Measurements from ENCODE around the gene IL1RL2. TPM values are rescaled to one million over a fixed set of nuclear protein-coding genes. Genes with fewer than 3 reads are reported as not detected.

The IL1RL2 gene
- total RNA-seq, 4 donors from 2014 or later, result 0.17 to 0.44 TPM; not detected in 2

GRCh38 chr2:102283996-102284395, 97.2 kb downstream of the IL1RL2 start:
- TF ChIP-seq, protein P1, sequence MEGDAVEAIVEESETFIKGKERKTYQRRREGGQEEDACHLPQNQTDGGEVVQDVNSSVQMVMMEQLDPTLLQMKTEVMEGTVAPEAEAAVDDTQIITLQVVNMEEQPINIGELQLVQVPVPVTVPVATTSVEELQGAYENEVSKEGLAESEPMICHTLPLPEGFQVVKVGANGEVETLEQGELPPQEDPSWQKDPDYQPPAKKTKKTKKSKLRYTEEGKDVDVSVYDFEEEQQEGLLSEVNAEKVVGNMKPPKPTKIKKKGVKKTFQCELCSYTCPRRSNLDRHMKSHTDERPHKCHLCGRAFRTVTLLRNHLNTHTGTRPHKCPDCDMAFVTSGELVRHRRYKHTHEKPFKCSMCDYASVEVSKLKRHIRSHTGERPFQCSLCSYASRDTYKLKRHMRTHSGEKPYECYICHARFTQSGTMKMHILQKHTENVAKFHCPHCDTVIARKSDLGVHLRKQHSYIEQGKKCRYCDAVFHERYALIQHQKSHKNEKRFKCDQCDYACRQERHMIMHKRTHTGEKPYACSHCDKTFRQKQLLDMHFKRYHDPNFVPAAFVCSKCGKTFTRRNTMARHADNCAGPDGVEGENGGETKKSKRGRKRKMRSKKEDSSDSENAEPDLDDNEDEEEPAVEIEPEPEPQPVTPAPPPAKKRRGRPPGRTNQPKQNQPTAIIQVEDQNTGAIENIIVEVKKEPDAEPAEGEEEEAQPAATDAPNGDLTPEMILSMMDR (IDR thresholded peaks at IDR 0.05; ENCODE audit: low read depth), result no peak

GRCh38 chr2:102284611-102285010, 97.8 kb downstream of the IL1RL2 start:
- TF ChIP-seq, protein P1 (IDR thresholded peaks at IDR 0.05; ENCODE audit: low read depth), result no peak

DNA sequence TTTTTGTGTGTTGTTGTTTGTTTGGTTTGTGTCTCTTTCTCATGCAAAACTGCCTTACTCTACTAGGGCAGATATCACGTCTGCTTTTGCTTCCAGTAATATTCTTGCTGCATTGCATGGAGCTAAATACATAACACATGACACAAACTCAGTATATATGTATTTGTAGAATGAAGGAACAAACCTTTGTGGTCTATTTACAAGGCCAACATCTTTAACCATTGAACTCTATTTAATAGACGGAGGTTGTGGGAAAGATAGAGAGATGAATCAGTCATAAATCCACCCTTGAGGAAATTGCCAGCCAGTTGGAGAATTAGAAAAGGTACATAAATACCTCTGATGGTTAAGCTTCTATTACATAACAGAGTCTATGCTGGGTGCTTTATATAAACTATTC, 98.5 kb downstream of the IL1RL2 start:
- TF ChIP-seq, protein P1 (IDR thresholded peaks at IDR 0.05; ENCODE audit: low read depth), result no peak

DNA sequence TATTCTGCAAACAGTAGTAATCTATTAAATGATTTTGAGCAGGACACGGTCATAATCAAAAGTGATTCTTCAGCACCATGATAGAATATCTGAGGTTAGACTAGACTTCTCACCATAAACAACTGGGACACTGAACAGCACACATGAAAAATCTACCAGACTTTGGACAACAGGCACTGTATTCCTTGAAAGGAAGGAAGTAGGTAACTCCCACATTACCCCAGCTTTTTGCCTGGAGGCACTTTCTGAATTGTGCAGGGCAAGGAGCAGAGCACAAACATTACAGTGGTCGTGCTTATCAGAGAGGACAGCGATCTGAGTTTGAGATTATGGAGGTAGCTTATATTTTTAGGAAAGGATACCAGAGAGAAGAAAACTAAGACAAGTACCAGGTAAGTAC, 99.2 kb downstream of the IL1RL2 start:
- TF ChIP-seq, protein P1 (IDR thresholded peaks at IDR 0.05; ENCODE audit: low read depth), result no peak

DNA sequence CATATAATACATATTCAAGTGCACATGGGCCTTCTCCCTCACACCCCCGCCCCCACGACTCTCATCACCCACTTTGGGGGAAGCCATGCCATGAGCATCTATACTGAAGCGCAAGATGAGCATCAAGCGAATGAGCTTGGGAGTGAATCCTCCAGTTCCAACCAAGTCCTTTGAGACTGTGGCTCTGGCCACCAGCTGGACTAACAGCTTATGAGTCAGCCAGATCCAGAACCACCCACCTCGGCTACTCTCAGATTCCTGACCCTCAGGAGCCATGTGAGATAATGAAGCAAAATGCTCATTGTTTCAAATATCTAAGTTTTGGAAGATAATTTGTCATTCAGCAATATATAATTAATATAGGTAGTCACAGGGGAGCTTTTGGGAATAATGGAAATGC, 102.3 kb downstream of the IL1RL2 start:
- TF ChIP-seq, protein P1 (IDR thresholded peaks at IDR 0.05; ENCODE audit: low read depth), result no peak

Other genes with a start within 250 kb of the IL1RL2 start
- 10 to 100 TPM in 2 of 4 donors, 1 to 10 TPM in 2; 8.3 to 27.1 (median 17.2) TPM for gene IL1R2, start 195.1 kb upstream of the IL1RL2 start, total RNA-seq
- gene IL1R1, start 44.3 kb upstream of the IL1RL2 start, total RNA-seq, result 100 to 1,000 TPM; 159 to 381 (median 193) TPM
- gene IL1RL1, start 124.5 kb downstream of the IL1RL2 start, total RNA-seq, result 10 to 100 TPM; 15.8 to 25.1 (median 17.2) TPM
- gene IL18R1, start 168.8 kb downstream of the IL1RL2 start, total RNA-seq, result 10 to 100 TPM; 12.6 to 24.9 (median 21.2) TPM
- gene IL18RAP, start 236.1 kb downstream of the IL1RL2 start, total RNA-seq, result 1 to 10 TPM; 2.0 to 7.2 (median 3.6) TPM

Measured in subcutaneous adipose tissue (tissue), 4 donors.